K562 (cell line): ENCODE results near the gene C19orf12. TPM values are rescaled to one million over a fixed set of nuclear protein-coding genes. Genes with fewer than 3 reads are reported as not detected.

ENCODE experiments used
- ATF1 ChIP-seq, 2 experiments: fragments of 450-650 bp in 1 of 2; IDR thresholded peaks; 2 replicates each; pipeline ENCODE4 v1.6.1; 2016; ENCODE audit warnings: missing compliant biosample characterization in 1 of 2, missing genetic modification characterization in 1 of 2
- DDX20 ChIP-seq: fragments of 450-650 bp; IDR thresholded peaks from 2 replicates; pipeline ENCODE4 v1.6.1; 2016; ENCODE audit warnings: missing genetic modification characterization, low read depth, mild to moderate bottlenecking, missing compliant biosample characterization, moderate library complexity
- EHMT2 ChIP-seq: fragments of 450-650 bp; IDR thresholded peaks from 2 replicates; pipeline ENCODE4 v1.6.1; 2018; ENCODE audit warnings: antibody characterized with exemption
- ESRRB ChIP-seq: fragments of 250-450 bp; sonication (Bioruptor Pico); IDR thresholded peaks from 2 replicates; pipeline ENCODE4 v1.5.0; 2020; ENCODE audit warnings: mild to moderate bottlenecking, moderate library complexity, borderline replicate concordance
- MAFF ChIP-seq: IDR thresholded peaks from 2 replicates; pipeline ENCODE4 v1.6.1; 2012; ENCODE audit warnings: low read length, improper control_type of control experiment
- RBM17 ChIP-seq: fragments of 200-400 bp; formaldehyde crosslinking; IDR thresholded peaks from 2 replicates; pipeline ENCODE4 v1.6.1; 2017; ENCODE audit warnings: low read depth, mild to moderate bottlenecking, low read length, borderline replicate concordance
- TAF15 ChIP-seq: fragments of 200-400 bp; formaldehyde crosslinking; IDR thresholded peaks from 2 replicates; pipeline ENCODE4 v1.6.1; 2017; ENCODE audit warnings: mild to moderate bottlenecking, low read depth, low read length, moderate library complexity
- YBX1 ChIP-seq: fragments of 450-650 bp; IDR thresholded peaks from 2 replicates; pipeline ENCODE4 v1.7.1; 2016; ENCODE audit warnings: mild to moderate bottlenecking
- ZNF274 ChIP-seq: IDR thresholded peaks from 2 replicates; pipeline ENCODE4 v1.6.1; 2011; ENCODE audit warnings: low read depth, mild to moderate bottlenecking, low read length, moderate library complexity, borderline replicate concordance
- polyA plus RNA-seq, 8 experiments: library from polyadenylated mRNA; depleted of rRNA in 4 of 8; stranded (reverse) in 5 of 8; unstranded in 3 of 8; fragments of >200 nt; fragmentation: Nextera tagmentation in 2 of 8; fragmentation: Illumina TruSeq in 1 of 8; extraction: Ambion mirVana in 2 of 8; extraction: Trizol in 1 of 8; gene quantifications; 2 replicates each; pipeline versions ENCODE4 v1.2.1 to v1.2.3, GENCODE V29; 2011 to 2014; ENCODE audit warnings: inconsistent platforms in 1 of 8, missing spikeins in 1 of 8
- total RNA-seq, 7 experiments: library from RNA; depleted of rRNA in 6 of 7; stranded (reverse); fragments of >200 nt in 6 of 7; fragmentation: Illumina TruSeq in 2 of 7; extraction: Trizol in 2 of 7; gene quantifications; 2 replicates each; pipeline versions ENCODE4 v1.2.1 to v1.2.3, GENCODE V29; 2011 to 2021; ENCODE audit warnings: low replicate concordance in 1 of 7
- TF ChIP-seq, protein P1 (sequence below): sonication (generic); IDR thresholded peaks from 2 replicates; pipeline ENCODE4 v1.6.1; 2016
- TF ChIP-seq, protein P2 (sequence below): sonication (generic); formaldehyde crosslinking; IDR thresholded peaks from 2 replicates; pipeline ENCODE4 v1.8.0; 2023; ENCODE audit warnings: missing genetic modification reagents, mild to moderate bottlenecking, borderline replicate concordance
- TF ChIP-seq, protein P3 (sequence below): sonication (generic); formaldehyde crosslinking; IDR thresholded peaks from 2 replicates; pipeline ENCODE4 v1.8.1; 2023; ENCODE audit warnings: mild to moderate bottlenecking, missing genetic modification reagents
- TF ChIP-seq, protein P4 (sequence below): sonication (generic); formaldehyde crosslinking; IDR thresholded peaks from 2 replicates; pipeline ENCODE4 v1.8.1; 2023; ENCODE audit warnings: missing genetic modification reagents, mild to moderate bottlenecking, borderline replicate concordance

The C19orf12 gene
- total and polyA plus RNA-seq, 9 of the 15 experiments (the other 6 are each of a cell fraction or from before 2014, with no cell fraction given): 1.9 to 14.5 (median 10.2) TPM

DNA sequence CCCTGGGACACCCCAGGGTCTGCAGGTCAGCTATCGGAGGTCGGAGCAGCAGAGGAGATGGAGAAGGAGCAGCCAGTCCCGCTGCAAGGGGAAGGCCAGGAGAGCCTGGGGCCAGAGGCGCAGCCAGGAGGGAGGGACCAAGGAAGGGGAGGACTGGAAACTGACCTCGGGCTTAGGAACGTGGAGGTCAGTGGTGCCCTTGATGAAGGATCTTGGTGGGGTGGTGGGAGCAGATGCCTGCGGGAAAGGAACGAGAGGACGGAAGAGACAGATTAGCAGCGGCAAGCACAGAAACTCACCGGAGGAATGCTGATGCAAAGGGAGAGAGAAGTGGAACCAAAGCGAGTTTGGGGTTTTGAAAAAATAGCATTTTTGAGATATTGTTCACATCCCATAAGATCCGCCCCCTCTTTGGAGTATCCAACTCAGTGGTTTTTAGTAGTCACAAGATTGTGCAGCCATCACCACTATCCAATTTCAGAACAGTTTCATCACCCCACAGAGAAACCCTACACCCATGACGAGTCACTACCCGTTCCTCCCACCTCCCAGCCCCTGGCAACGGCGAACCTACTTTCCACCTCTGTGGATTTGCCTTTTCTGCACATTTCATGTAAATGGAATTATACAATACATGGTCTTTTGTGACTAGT, 27.7 kb downstream of the C19orf12 start (continued):
- TF ChIP-seq RBM17 (no peak), TAF15 (no peak), DDX20 (tag) (no peak; the same call in 1 of the 2 replicates), ESRRB (CRISPR knock-in tag) (no peak), YBX1 (no peak), EHMT2 (no peak), ATF1 (CRISPR knock-in tag; IDR thresholded peaks at IDR 0.05) (no peak), ATF1 (tag; IDR thresholded peaks at IDR 0.05) (peak; percentile 75), MAFF (no peak), ZNF274 (no peak)
- TF ChIP-seq, protein P1, sequence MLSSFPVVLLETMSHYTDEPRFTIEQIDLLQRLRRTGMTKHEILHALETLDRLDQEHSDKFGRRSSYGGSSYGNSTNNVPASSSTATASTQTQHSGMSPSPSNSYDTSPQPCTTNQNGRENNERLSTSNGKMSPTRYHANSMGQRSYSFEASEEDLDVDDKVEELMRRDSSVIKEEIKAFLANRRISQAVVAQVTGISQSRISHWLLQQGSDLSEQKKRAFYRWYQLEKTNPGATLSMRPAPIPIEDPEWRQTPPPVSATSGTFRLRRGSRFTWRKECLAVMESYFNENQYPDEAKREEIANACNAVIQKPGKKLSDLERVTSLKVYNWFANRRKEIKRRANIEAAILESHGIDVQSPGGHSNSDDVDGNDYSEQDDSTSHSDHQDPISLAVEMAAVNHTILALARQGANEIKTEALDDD: no peak
- TF ChIP-seq, protein P2, sequence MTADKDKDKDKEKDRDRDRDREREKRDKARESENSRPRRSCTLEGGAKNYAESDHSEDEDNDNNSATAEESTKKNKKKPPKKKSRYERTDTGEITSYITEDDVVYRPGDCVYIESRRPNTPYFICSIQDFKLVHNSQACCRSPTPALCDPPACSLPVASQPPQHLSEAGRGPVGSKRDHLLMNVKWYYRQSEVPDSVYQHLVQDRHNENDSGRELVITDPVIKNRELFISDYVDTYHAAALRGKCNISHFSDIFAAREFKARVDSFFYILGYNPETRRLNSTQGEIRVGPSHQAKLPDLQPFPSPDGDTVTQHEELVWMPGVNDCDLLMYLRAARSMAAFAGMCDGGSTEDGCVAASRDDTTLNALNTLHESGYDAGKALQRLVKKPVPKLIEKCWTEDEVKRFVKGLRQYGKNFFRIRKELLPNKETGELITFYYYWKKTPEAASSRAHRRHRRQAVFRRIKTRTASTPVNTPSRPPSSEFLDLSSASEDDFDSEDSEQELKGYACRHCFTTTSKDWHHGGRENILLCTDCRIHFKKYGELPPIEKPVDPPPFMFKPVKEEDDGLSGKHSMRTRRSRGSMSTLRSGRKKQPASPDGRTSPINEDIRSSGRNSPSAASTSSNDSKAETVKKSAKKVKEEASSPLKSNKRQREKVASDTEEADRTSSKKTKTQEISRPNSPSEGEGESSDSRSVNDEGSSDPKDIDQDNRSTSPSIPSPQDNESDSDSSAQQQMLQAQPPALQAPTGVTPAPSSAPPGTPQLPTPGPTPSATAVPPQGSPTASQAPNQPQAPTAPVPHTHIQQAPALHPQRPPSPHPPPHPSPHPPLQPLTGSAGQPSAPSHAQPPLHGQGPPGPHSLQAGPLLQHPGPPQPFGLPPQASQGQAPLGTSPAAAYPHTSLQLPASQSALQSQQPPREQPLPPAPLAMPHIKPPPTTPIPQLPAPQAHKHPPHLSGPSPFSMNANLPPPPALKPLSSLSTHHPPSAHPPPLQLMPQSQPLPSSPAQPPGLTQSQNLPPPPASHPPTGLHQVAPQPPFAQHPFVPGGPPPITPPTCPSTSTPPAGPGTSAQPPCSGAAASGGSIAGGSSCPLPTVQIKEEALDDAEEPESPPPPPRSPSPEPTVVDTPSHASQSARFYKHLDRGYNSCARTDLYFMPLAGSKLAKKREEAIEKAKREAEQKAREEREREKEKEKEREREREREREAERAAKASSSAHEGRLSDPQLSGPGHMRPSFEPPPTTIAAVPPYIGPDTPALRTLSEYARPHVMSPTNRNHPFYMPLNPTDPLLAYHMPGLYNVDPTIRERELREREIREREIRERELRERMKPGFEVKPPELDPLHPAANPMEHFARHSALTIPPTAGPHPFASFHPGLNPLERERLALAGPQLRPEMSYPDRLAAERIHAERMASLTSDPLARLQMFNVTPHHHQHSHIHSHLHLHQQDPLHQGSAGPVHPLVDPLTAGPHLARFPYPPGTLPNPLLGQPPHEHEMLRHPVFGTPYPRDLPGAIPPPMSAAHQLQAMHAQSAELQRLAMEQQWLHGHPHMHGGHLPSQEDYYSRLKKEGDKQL (CRISPR knock-in tag): no peak
- TF ChIP-seq, protein P3, sequence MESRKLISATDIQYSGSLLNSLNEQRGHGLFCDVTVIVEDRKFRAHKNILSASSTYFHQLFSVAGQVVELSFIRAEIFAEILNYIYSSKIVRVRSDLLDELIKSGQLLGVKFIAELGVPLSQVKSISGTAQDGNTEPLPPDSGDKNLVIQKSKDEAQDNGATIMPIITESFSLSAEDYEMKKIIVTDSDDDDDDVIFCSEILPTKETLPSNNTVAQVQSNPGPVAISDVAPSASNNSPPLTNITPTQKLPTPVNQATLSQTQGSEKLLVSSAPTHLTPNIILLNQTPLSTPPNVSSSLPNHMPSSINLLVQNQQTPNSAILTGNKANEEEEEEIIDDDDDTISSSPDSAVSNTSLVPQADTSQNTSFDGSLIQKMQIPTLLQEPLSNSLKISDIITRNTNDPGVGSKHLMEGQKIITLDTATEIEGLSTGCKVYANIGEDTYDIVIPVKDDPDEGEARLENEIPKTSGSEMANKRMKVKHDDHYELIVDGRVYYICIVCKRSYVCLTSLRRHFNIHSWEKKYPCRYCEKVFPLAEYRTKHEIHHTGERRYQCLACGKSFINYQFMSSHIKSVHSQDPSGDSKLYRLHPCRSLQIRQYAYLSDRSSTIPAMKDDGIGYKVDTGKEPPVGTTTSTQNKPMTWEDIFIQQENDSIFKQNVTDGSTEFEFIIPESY (CRISPR knock-in tag): no peak
- TF ChIP-seq, protein P4, sequence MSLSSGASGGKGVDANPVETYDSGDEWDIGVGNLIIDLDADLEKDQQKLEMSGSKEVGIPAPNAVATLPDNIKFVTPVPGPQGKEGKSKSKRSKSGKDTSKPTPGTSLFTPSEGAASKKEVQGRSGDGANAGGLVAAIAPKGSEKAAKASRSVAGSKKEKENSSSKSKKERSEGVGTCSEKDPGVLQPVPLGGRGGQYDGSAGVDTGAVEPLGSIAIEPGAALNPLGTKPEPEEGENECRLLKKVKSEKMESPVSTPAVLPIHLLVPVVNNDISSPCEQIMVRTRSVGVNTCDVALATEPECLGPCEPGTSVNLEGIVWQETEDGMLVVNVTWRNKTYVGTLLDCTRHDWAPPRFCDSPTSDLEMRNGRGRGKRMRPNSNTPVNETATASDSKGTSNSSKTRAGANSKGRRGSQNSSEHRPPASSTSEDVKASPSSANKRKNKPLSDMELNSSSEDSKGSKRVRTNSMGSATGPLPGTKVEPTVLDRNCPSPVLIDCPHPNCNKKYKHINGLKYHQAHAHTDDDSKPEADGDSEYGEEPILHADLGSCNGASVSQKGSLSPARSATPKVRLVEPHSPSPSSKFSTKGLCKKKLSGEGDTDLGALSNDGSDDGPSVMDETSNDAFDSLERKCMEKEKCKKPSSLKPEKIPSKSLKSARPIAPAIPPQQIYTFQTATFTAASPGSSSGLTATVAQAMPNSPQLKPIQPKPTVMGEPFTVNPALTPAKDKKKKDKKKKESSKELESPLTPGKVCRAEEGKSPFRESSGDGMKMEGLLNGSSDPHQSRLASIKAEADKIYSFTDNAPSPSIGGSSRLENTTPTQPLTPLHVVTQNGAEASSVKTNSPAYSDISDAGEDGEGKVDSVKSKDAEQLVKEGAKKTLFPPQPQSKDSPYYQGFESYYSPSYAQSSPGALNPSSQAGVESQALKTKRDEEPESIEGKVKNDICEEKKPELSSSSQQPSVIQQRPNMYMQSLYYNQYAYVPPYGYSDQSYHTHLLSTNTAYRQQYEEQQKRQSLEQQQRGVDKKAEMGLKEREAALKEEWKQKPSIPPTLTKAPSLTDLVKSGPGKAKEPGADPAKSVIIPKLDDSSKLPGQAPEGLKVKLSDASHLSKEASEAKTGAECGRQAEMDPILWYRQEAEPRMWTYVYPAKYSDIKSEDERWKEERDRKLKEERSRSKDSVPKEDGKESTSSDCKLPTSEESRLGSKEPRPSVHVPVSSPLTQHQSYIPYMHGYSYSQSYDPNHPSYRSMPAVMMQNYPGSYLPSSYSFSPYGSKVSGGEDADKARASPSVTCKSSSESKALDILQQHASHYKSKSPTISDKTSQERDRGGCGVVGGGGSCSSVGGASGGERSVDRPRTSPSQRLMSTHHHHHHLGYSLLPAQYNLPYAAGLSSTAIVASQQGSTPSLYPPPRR (CRISPR knock-in tag): no peak
